Measurements from ENCODE around the gene SATB2.
A peak's percentile ranks its signal among the peaks of the same experiment; 100 is the strongest.

SATB2 gene

GRCh38 chr2:199457147-199458008 lies at the start of gene SATB2:
Gene SATB2, minus strand, starts transcription at chr2:199457939. Its CDS starts 1,902 bp downstream, at chr2:199456037.
- DNase-seq, result peak; percentile 84

DNA sequence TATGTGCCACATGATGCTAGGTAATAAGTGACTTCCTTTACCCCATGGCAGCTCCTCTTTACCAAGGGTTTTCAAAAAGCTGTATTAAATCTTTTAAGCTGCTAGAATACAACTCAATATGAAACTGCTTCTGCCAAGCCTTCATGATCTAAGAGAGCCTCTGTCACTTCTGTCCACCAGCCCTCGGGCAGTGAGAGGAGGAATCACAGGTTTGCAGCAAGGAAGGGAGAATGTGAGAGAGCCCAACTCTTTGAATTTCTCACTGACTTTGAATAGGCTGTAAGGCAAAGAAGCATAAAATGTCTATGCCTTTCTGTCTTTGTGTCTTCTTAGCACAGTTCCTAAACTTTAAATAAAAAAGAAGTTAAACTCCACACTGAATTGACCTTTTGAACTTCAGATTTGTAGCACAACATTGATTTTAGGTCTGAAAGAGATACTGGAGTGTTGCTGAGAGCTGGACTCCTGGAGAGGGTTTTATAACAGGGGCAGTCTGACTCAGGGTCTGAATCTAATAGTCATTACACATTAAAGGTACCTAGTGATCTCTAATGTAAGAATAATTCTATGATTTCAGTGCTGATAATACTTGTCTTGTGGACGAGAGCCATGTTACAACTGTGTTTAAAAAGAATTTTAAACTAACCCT lies 48.1 kb upstream of the SATB2 start:
- no peak for DNase-seq

DNA sequence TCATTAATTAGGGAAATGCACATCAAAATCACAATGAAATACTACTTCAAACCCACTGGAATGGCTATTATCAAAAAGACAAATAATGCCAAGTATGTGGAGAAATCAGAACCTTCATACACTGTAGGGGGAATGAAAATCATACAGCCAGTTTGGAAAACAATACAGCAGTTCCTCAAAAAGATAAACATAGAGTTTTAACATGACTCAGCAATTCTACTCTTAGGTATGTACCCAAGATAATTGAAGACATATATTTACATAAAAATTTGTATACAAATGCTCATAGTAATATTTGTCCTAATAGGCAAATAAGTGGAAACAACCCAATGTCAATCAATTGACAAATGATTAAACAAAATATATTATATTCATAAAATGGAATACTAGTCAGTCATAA lies 45.4 kb upstream of the SATB2 start:
- DNase-seq, result no peak

GRCh38 chr2:199499005-199499404 lies 41.3 kb upstream of the SATB2 start:
- DNase-seq, result no peak

DNA sequence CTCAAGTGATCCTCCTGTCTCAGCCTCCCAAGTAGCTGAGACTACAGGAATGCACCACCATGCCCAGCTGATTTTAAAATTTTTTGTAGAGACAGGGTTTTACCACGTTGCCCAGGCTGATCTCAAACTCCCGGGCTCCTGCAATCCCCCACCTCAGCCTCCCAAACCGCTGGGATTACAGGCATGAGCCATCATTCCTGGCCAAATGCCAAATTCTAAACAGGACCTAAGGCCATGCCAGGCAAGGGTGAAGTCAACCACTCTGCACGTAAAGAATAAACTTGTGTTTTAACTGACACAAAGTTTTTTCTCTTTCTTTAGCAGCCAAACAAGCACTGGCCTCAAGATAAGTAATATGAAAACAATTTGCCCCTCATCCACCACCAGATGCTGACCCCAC lies 37.4 kb upstream of the SATB2 start:
- no peak for DNase-seq

DNA sequence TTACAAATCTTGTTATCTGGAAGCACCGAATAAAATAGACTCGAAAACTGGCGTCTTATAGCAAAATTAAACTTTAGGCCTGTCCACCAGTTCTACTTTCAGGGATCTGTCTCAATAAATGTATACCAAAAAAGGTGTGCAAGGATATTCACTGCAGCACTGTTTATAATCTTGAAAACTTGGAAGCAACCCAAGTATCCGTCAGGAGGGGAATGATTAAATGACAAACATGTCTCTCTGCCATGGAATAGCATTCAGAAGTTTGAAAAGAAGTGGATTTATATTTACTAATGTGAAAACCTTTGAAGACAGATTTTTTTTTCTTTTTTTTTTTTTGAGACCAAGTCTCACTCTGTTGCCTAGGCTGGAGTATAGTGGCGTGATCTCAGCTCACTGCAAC lies 32.3 kb upstream of the SATB2 start:
- DNase-seq, result no peak

GRCh38 chr2:199488772-199489400 lies 31.1 kb upstream of the SATB2 start:
- DNase-seq, result peak; percentile 46

DNA sequence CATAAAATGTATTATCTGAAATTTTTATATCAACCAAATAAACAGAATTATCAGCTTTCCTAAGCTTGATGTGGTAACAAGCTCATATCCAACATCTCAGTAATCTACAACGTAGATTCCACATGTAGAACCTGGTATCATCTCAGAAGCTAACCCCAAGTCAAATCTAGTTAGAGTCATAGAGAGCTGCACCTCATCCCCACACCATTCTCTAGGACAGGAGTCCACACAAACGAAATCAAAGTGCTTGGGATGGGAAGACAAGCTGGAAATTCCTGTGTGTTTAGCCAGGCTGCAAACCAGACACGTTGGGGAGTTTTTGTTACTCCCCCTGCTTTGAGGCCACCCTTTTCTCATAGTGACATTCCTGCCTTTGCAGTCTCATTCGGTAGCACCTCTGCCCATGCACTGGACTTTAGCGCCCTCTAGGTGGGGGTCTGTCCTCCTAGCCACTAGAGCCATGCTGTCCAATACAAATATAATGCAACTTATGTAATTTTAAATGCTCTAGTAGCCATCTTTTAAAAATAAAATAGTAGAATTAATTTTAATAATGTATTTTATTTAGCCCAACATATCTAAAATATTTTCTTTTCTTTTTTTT lies 28.1 kb upstream of the SATB2 start:
- peak; percentile 59 for DNase-seq

DNA sequence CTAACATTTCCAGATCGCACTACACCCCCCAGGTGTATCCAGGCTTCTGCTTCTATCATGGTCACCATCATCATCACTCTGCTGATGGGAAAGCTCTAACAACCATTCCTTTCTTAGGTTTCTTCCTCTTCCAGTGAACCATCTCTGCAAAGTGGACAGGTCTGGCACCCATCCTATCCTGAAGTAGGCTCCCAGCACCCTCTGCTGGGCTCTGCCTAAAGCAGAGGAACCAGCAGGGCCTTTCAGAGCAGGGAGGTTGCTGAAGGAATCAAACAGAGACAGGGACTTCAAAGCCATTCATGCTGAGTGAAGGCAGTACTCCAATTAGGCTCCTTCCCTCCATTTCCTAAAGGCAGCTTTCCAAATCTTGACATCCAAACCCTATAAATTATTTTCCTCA lies 27.2 kb upstream of the SATB2 start:
- DNase-seq, result no peak

- DNase-seq, result no peak
Observed at GRCh38 chr2:199480966-199481365, 23.2 kb upstream of the SATB2 start.

DNA sequence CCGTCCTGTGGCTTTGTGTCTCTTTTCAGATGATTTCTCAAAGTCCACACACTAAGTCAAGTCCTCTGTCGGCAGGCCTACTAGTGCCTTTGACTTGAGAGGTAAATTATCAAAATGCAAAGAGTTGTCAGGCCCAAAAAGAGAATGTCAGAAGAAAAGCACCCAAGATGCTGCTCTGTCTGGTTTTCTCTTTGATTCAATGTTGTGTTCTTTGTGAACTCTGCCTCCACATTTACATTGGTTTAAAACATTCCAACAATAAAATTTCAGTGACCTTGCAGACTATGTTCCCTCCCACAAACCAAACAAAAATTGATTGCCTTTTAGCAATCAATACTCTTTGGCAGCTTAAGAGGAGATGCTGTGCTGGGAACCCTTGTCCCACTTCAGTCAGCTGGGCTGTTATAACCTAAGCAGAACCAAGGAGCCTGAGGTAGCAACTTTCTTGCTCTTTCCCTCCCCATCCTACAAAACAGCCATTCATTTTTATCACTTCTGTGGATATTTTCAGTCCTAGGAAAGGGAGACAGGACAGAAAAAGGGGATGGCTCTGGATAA lies 19.6 kb upstream of the SATB2 start:
- DNase-seq, result no peak

DNA sequence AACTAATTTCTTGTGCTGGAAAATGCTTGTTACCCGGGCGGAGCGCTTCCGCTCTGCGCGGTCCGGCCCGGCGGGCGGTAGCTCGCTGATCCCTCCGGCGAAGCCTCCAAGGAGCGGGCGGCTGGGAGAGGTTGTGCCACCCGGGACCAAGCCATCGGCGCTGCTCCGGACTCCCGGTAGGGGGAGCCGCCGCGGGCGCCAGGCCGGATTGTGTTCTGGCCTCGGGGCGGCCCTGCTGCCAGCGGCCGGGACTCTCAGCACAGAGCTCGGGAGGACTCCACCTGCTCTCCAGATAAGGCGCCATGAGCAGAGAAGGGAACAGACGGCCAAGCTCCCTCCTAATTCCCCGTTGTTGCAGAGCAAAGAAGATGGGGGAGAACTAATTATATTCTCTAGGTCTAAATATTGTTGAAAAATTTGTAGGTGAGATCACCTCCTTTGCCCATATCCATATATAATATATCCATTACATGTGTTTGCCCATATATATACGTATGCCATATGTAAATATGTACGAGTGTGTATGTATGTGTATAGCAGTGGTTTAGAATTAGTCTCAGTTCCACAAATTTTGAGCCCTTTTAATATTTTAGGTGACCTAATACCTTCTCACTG lies 13.8 kb upstream of the SATB2 start:
- peak; percentile 49 for DNase-seq

DNA sequence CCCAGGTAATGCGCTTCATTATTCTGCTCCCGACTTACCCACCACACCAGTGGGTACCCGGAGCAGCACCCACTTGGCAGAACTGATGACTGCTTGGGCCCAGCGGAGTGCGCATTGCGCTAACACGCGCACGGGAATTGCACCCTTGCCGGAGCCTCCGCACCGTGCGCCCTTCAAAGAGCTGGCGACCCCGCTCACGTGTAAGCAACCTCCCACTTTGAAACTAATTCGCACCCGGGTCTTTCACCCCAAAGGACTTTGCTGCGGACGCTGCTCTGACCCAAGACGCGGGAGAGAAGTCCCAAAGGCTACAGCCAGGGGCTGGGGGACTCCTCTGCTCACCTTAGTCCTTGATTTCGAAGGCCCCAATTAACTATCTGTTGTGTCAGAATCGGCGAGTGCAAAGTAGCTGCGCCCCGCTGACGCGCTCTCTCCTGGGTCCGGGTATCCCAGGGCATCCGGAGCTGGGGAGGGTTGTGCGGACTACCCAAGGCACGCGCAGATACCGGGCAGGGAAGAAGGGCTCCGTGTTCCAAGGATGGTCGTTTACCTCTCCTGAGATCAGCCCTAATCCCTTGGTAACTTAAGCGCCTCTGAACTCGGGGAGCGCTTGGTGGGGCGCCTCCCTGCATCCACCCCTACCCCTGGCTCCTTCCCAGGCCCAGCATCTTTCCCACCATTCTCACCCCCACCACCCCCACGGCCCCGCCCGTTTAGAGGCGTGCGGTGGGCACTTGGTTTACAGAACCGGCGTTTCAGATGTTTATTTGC lies 13.1 kb upstream of the SATB2 start:
- DNase-seq, result no peak

- DNase-seq, result no peak
Observed at GRCh38 chr2:199470361-199470671, 12.6 kb upstream of the SATB2 start.

DNA sequence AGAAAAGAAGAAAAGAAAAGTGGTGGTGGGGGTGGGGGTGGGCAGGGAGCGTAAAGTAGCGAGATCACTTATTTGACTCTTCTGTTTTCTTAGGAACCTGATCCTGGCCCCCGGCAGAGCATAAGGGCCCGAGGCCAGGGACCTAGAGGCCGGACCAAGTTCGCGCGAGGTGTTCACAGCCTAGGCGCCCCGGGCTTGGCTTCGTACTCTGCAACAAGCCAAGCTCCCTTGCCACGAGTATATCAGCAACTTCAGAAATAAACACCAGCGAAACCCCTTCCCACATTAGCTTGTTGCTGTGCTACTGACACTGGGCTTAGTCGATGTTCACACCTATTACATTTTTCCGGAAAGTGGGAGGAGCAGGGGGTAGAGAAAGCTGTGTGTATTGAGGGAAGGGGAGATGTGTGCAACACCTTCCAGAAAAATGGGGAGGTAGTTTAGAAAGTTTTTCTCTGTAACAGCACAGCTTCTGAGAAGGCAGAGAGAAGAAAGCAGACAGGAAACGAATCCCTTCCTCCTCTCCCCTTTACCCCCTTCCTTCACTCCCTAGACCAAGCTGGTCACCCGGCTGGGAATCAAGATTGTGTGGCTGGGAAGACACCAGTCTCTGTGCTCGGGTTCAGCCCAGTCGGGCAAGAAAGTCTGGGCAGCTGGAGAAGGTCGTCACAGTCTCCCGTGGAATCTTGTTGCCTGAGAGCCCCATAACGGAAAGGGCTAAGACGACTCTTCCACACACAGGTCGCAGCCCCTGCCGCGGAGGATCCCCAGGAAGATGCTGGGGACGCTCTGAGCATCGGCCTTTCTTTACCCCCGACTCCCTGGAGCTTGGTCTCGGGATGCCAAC lies 12.0 kb upstream of the SATB2 start:
- no peak for DNase-seq

DNA sequence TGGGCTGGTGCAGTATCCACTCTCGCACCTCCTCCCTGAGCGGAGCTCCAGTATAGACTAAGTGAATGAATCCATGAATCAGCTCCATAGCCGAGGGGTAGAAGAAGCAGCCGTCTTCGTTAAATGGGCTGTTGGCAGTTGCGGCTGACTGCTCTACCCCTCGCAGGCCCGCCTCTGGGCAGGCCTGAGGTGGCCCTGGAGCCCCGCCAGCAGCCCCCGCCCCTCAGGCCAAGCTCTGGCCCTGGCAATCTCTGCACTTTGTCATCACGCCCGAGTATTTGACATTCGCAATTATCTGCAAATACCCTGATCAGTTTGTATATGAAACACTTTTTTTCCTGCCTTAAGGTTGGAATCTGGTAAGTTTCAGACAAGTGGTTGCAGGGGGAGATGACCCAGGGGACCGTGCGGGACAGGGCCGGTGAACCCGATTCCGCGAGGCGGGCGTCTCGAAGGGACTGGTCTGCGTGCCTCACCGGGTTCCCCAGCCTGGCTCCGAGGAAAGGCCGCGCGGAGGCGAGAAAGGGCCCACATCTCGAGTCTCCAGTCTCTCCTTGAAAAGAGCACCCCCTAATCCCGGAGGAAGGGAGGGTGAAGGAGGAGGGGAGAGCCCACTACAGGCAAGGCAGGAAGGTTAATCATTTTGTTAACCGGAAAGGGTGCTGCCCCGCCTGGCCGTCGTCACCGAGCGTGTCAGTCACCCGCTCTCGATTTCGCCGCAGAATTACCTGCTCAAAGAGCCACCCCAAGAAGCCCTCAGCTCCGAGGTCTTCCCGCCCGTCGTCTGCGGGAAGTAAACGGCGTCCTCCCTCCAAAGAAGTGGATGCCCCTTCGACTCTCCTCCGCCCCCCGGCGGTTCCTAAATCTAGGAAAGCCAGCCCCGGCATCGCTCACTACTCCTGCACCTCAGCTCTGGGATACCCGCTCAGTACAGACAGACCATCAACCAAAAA lies 11.1 kb upstream of the SATB2 start:
- DNase-seq, result no peak

DNA sequence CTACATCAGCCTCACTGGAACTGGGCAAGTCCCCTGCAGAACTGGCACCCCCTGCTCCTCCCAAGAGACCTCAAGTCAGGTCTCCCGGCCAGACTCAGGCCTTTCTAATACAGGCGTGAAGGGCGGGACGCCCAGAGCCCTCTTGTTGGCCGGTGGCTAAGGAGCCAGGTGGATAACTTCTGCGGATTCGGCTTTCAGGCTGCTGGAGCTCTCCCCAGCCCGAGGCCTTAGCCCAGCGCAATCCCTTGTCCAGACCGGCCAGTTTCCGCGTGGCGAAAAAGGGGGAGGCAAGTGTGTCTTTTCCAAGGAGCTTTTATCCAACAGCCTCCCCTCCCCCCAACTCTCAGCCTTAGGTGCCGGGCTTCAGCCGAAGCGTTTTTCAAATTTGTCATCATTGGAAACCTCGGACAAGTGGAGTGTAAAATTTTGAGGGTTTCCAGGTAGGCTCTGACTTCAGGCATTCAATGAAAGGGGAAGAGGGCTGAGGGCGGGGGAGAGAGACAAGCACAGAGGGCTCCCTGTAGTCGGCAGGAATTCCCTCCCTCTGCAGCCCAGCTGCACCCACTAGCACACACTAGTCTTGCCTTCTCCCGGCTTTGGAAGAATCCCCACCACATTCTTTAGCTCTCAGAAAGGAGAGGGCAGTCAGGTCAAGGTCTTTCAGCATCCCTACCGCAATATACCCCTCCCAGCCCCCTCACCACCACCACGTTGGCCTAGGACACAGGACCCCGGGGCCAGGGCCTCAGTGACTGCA lies 9.5 kb upstream of the SATB2 start:
- DNase-seq, result no peak

GRCh38 chr2:199466692-199467065 lies 8.9 kb upstream of the SATB2 start:
- DNase-seq, result no peak

DNA sequence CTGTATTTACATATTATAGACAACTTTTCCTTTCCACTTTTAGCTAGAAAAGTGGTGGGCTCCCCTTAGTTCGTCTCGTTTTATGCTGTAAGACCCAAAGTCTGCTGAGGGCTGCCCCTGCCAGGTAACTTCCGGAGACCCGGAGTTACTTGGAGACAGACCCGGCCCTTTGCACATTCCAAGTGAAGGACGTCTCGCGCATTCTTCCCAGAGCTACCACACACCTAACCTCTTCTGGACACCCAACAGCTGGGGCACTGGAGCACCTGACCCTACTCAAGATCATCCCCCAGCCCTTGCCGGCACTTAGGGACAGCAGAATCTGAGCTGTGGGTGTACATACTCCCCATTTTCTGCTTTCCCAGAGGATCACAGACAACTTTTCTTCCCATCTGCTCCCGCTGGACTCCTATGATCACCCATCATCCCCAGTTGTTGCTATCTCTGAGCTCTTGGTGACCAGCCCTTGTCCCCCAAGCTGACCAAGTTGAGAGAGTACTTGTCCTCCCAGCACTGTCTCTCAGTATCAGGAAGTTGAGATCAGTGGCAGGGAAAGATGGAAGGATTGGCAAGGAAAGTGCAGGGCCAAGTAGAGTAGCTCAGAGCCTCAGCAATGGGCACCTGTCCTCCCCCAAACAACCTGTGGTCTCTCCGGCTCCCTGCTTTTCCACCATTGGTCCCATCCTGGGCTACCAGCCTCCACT lies 8.4 kb upstream of the SATB2 start:
- no peak for DNase-seq
